HepG2 (cell line): ENCODE results near the gene BTG4. TPM values are rescaled to one million over a fixed set of nuclear protein-coding genes. Genes with fewer than 3 reads are reported as not detected.
A peak's percentile ranks its signal among the peaks of the same experiment; 100 is the strongest.

Experiments
- ATAC-seq: fragments of 200-7000 bp; cut with Tn5 transposase; 3 replicates; pipeline ENCODE4 v1.9.1; 2020; ENCODE audit warnings: mild to moderate bottlenecking, moderate library complexity
- BruUV-seq: library from RNA; stranded (reverse); fragments of 400-500 nt; replicated peaks from 2 replicates; lab custom pipeline; 2021; lab: Mats Ljungman, UMichigan
- CTCF ChIA-PET: fragments of 300-600 bp; formaldehyde crosslinking; extraction: SDS; loops from one replicate; lab custom pipeline; 2021; ENCODE audit warnings: low total read pairs, inconsistent platforms, low intra/inter-chr PET ratio; lab: Yijun Ruan, JAX
- POLR2A ChIA-PET: fragments of 350-600 bp; sonication (Branson Sonifier 250); formaldehyde crosslinking; loops from one replicate; lab custom pipeline; 2020; ENCODE audit warnings: antibody characterized with exemption, inconsistent platforms; lab: Yijun Ruan, JAX
- DNase-seq: peaks from one replicate; pipeline ENCODE4 v3.0.0-alpha.2; 2015; ENCODE audit warnings: low spot score
- FAIRE-seq: peaks from 3 replicates; lab custom pipeline; 2011; peaks lifted over from hg19 to GRCh38; lab: Jason Lieb, UNC
- H2AFZ ChIP-seq: one replicate; pipeline ENCODE4 v1.6.1; 2011; ENCODE audit warnings: low read length, inconsistent platforms
- H3K27ac ChIP-seq: fragments of 300-600 bp; 3 replicates; pipeline ENCODE4 v1.8.0; 2011; ENCODE audit warnings: mixed run types, mild to moderate bottlenecking, mixed read lengths, low read length, inconsistent platforms; ENCODE audit not compliant: insufficient read depth; ENCODE audit errors: extremely low read length
- H3K27me3 ChIP-seq, 2 experiments: fragments of 200-600 bp in 1 of 2; 2 replicates in 1 of 2; 3 replicates in 1 of 2; pipeline versions ENCODE4 v1.6.0 to v1.8.0; 2011; ENCODE audit warnings: low read length in 2 of 2, mild to moderate bottlenecking in 2 of 2, moderate library complexity in 2 of 2, inconsistent platforms in 1 of 2; ENCODE audit not compliant: insufficient read depth in 2 of 2, control insufficient read depth in 1 of 2
- H3K36me3 ChIP-seq, 2 experiments: fragments of 200-600 bp in 1 of 2; replicated peaks in 1 of 2; 2 replicates in 1 of 2; 3 replicates in 1 of 2; pipeline versions ENCODE4 v1.5.1 to v1.8.0; 2011; ENCODE audit warnings: low read length in 2 of 2, inconsistent platforms in 1 of 2; ENCODE audit not compliant: insufficient read depth in 2 of 2, control insufficient read depth in 1 of 2
- H3K4me1 ChIP-seq: 2 replicates; pipeline ENCODE4 v1.5.1; 2012; ENCODE audit warnings: low read length, inconsistent platforms; ENCODE audit not compliant: insufficient read depth
- H3K4me2 ChIP-seq: 2 replicates; pipeline ENCODE4 v1.6.0; 2011; ENCODE audit warnings: low read depth, low read length, inconsistent platforms
- H3K4me3 ChIP-seq, 3 experiments: fragments of 200-600 bp in 1 of 3; sonication (generic), shearing (Covaris generic) in 1 of 3; replicated peaks in 1 of 3; 2 replicates each; pipeline ENCODE4 v1.5.1; 2011 to 2016; ENCODE audit warnings: low read length in 3 of 3, inconsistent platforms in 2 of 3, low read depth in 2 of 3, mild to moderate bottlenecking in 2 of 3, control low read depth in 1 of 3, mixed read lengths in 1 of 3; ENCODE audit not compliant: insufficient read depth in 1 of 3
- H3K79me2 ChIP-seq: one replicate; pipeline ENCODE4 v1.6.1; 2011; ENCODE audit warnings: low read length, inconsistent platforms; ENCODE audit not compliant: insufficient read depth
- H3K9ac ChIP-seq: 2 replicates; pipeline ENCODE4 v1.6.0; 2011; ENCODE audit warnings: mild to moderate bottlenecking, low read depth, low read length, inconsistent platforms; ENCODE audit not compliant: insufficient read depth
- H3K9me3 ChIP-seq: 2 replicates; pipeline ENCODE4 v1.5.1; 2012; ENCODE audit warnings: mild to moderate bottlenecking, low read length
- H4K20me1 ChIP-seq: 2 replicates; pipeline ENCODE4 v1.6.0; 2011; ENCODE audit warnings: inconsistent platforms, mild to moderate bottlenecking, low read length, moderate library complexity; ENCODE audit not compliant: insufficient read depth
- DMTF1 ChIP-seq: sonication (generic); formaldehyde crosslinking; IDR thresholded peaks from 2 replicates; pipeline ENCODE4 v1.4.0; 2020; ENCODE audit warnings: mild to moderate bottlenecking, missing genetic modification reagents
- HNRNPUL1 ChIP-seq: fragments of 200-400 bp; formaldehyde crosslinking; IDR thresholded peaks from 2 replicates; pipeline ENCODE4 v1.6.1; 2017; ENCODE audit warnings: low read depth, mild to moderate bottlenecking, low read length, moderate library complexity
- IRF9 ChIP-seq: sonication (generic); formaldehyde crosslinking; IDR thresholded peaks from 2 replicates; pipeline ENCODE4 v1.8.0; 2022; ENCODE audit warnings: missing genetic modification reagents, mild to moderate bottlenecking, borderline replicate concordance
- MTF2 ChIP-seq: sonication (generic); formaldehyde crosslinking; IDR thresholded peaks from 2 replicates; pipeline ENCODE4 v1.5.0; 2020; ENCODE audit warnings: missing genetic modification reagents, borderline replicate concordance
- PRPF4 ChIP-seq: fragments of 200-400 bp; formaldehyde crosslinking; IDR thresholded peaks from 2 replicates; pipeline ENCODE4 v1.6.1; 2016; ENCODE audit warnings: low read length, low read depth; ENCODE audit not compliant: poor library complexity, severe bottlenecking
- ZNF17 ChIP-seq: sonication (generic); formaldehyde crosslinking; IDR thresholded peaks from 2 replicates; pipeline ENCODE4 v1.5.0; 2020; ENCODE audit warnings: mild to moderate bottlenecking, missing genetic modification reagents
- WGBS: methylation state at CpG from one replicate; pipeline ENCODE4 v1.1.6; 2017; ENCODE audit warnings: low lambda C conversion rate; 5-methylcytosine and 5-hydroxymethylcytosine counted together
- in situ Hi-C: cut with HindIII; loops from 2 replicates; pipeline ENCODE4 v1.10.0; 2017; ENCODE audit warnings: low pct_unique_long_range_greater_than_20kb; ENCODE audit not compliant: extremely low pct_ligation_motif_present
- intact Hi-C: fragments of 100-400 bp; cut with micrococcal nuclease; formaldehyde crosslinking; loops from one replicate; pipeline ENCODE4 v1.10.0; 2022; ENCODE audit not compliant: unreplicated experiment
- polyA plus RNA-seq, 8 experiments: library from polyadenylated mRNA; depleted of rRNA in 3 of 8; stranded (reverse) in 7 of 8; unstranded in 1 of 8; fragments of >200 nt; fragmentation: Illumina TruSeq in 4 of 8; extraction: Trizol in 4 of 8; gene quantifications; 2 replicates each; pipeline versions ENCODE4 v1.2.1 to v1.2.3, GENCODE V29; 2011 to 2016; ENCODE audit warnings: low read depth in 4 of 8, missing spikeins in 1 of 8, mixed read lengths in 1 of 8; ENCODE audit not compliant: insufficient read depth in 1 of 8
- total RNA-seq, 5 experiments: library from RNA; depleted of rRNA; stranded (reverse); fragments of >200 nt; fragmentation: Illumina TruSeq; extraction: Trizol; gene quantifications; 2 replicates each; pipeline ENCODE4 v1.2.3, GENCODE V29; 2016; ENCODE audit warnings: low read depth in 1 of 5
- TF ChIP-seq, protein P1 (sequence below): sonication (generic); formaldehyde crosslinking; IDR thresholded peaks from 2 replicates; pipeline ENCODE4 v1.4.0; 2020; ENCODE audit warnings: missing genetic modification reagents

The BTG4 gene
- total and polyA plus RNA-seq, 2 of the 13 experiments (the other 11 are each of a cell fraction or from before 2014, with no cell fraction given): not detected

DNA sequence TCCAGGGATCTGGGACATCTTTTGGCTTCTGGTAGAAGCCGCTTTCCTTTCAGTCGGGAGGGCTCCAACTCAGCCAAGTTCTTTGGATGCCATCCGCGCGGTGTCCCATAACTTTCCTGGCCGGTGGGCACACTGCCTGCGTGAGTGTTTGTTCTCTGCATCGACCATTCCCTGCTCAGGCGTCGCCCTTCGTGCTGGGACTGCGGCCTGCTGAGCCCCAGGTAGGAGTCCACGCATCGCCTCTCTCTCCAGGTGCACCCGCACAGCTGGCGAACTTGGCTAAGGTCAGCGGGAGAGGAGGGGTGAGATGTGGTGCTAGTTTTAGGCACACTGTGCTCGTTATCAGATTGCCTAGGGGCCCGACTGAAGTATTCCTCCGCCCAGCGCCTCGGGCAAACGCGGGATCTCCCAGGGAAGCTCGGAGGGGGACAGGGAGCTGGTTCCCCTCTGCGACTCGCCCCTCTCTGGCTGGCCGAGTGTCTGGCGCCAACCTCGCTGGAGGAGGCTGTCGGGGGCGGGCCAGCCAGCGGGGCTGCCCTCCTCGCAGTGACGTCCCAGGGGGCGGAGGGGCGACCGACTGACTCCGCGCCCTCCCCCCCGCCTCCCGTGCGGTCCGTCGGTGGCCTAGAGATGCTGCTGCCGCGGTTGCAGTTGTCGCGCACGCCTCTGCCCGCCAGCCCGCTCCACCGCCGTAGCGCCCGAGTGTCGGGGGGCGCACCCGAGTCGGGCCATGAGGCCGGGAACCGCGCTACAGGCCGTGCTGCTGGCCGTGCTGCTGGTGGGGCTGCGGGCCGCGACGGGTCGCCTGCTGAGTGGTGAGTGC lies 28.1 kb upstream of the BTG4 start, which contains the start of gene LAYN:
LAYN (plus strand) TSS at position 607 of the 823 bp plus-strand sequence; CDS start at position 731, 124 bp downstream.
- Histone ChIP-seq H3K4me3 (peak within 1 kb of the TSS; percentile 15 to 67 (median 47); a peak in 5 of 6 replicates), H3K4me2 (peak within 1 kb of the TSS; percentile 69), H3K36me3 (no peaks in the 10 kb centered on the region), H2AFZ (no peak within 1 kb of the TSS), H3K27me3 (peaks cover 7 to 48% of the 10 kb centered on the region in 2 experiments; a peak in 4 of 5 replicates), H4K20me1 (no peaks in the 10 kb centered on the region), H3K27ac (no peak within 1 kb of the TSS), H3K4me1 (peaks cover 34% of the 10 kb centered on the region), H3K9ac (no peak within 1 kb of the TSS), H3K9me3 (no peaks in the 10 kb centered on the region), H3K79me2 (no peaks in the 10 kb centered on the region)
- DNase-seq: no peak
- in situ Hi-C loops (no loop called here), intact Hi-C loops (no loop called here)
- BruUV-seq: no TSS peak
- ChIA-PET CTCF (no interaction called here), POLR2A (no interaction called here)
- peak; percentile 75 for ATAC-seq
- 45% methylated on average over 17 of the region's 70 CpGs for WGBS
- no peak for FAIRE-seq
- TF ChIP-seq HNRNPUL1 (no peak), MTF2 (peak; percentile 33; the same call in 1 of the 2 replicates), PRPF4 (no peak), ZNF17 (no peak), IRF9 (CRISPR knock-in tag) (peak; percentile 7; the same call in 1 of the 2 replicates), DMTF1 (CRISPR knock-in tag) (no peak)
- TF ChIP-seq, protein P1, sequence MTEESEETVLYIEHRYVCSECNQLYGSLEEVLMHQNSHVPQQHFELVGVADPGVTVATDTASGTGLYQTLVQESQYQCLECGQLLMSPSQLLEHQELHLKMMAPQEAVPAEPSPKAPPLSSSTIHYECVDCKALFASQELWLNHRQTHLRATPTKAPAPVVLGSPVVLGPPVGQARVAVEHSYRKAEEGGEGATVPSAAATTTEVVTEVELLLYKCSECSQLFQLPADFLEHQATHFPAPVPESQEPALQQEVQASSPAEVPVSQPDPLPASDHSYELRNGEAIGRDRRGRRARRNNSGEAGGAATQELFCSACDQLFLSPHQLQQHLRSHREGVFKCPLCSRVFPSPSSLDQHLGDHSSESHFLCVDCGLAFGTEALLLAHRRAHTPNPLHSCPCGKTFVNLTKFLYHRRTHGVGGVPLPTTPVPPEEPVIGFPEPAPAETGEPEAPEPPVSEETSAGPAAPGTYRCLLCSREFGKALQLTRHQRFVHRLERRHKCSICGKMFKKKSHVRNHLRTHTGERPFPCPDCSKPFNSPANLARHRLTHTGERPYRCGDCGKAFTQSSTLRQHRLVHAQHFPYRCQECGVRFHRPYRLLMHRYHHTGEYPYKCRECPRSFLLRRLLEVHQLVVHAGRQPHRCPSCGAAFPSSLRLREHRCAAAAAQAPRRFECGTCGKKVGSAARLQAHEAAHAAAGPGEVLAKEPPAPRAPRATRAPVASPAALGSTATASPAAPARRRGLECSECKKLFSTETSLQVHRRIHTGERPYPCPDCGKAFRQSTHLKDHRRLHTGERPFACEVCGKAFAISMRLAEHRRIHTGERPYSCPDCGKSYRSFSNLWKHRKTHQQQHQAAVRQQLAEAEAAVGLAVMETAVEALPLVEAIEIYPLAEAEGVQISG: peak; percentile 16; the same call in 1 of the 2 replicates
